H1 (cell line): ENCODE data around the gene UBR2. TPM values are rescaled to one million over a fixed set of nuclear protein-coding genes. Genes with fewer than 3 reads are reported as not detected.

Source experiments
- CTCF ChIA-PET: fragments of 300-600 bp; sonication (Branson Sonifier 250); formaldehyde crosslinking; loops from one replicate; lab custom pipeline; 2021; ENCODE audit not compliant: partially characterized antibody; lab: Charles Lee
- POLR2A ChIA-PET: fragments of 300-600 bp; sonication (Branson Sonifier 250); formaldehyde crosslinking; loops from one replicate; lab custom pipeline; 2021; ENCODE audit warnings: inconsistent platforms; ENCODE audit not compliant: partially characterized antibody; lab: Charles Lee
- DNase-seq, 2 experiments: peaks; one replicate each; pipeline versions ENCODE4 v3.0.0 to v3.0.0-alpha.2; 2010 to 2022; ENCODE audit warnings: low spot score in 2 of 2, low read depth in 1 of 2, mixed read lengths in 1 of 2
- FAIRE-seq: peaks from 2 replicates; lab custom pipeline; 2011; peaks lifted over from hg19 to GRCh38; lab: Jason Lieb, UNC
- H2AFZ ChIP-seq: 2 replicates; pipeline ENCODE4 v1.8.1; 2012; ENCODE audit warnings: low read length, inconsistent platforms
- H2AK5ac ChIP-seq: 2 replicates; pipeline ENCODE4 v1.6.1; 2013; ENCODE audit warnings: low read depth, low read length
- H2BK120ac ChIP-seq: replicated peaks from 2 replicates; pipeline ENCODE3; 2013; ENCODE audit warnings: low read depth, low read length, inconsistent platforms
- H2BK12ac ChIP-seq: 2 replicates; pipeline ENCODE4 v1.6.1; 2013; ENCODE audit warnings: low read depth, low read length
- H2BK15ac ChIP-seq: 2 replicates; pipeline ENCODE4 v1.6.1; 2013; ENCODE audit warnings: low read length
- H2BK20ac ChIP-seq: 2 replicates; pipeline ENCODE4 v1.6.1; 2013; ENCODE audit warnings: low read length
- H2BK5ac ChIP-seq: 2 replicates; pipeline ENCODE4 v1.6.1; 2013; ENCODE audit warnings: low read depth, low read length
- H3K14ac ChIP-seq: 2 replicates; pipeline ENCODE4 v1.6.1; 2013; ENCODE audit warnings: inconsistent platforms; ENCODE audit not compliant: insufficient read length
- H3K18ac ChIP-seq: 2 replicates; pipeline ENCODE4 v1.6.1; 2013; ENCODE audit warnings: low read length; ENCODE audit errors: extremely low read depth
- H3K23ac ChIP-seq: 2 replicates; pipeline ENCODE4 v1.6.1; 2013; ENCODE audit warnings: inconsistent platforms; ENCODE audit not compliant: insufficient read length
- H3K23me2 ChIP-seq: 2 replicates; pipeline ENCODE4 v1.6.1; 2013; ENCODE audit warnings: low read depth, low read length
- H3K27ac ChIP-seq: 2 replicates; pipeline ENCODE4 v1.6.1; 2011; ENCODE audit warnings: low read depth, low read length, inconsistent platforms
- H3K27me3 ChIP-seq, 4 experiments: replicated peaks in 1 of 4; 1 replicate in 1 of 4; 2 replicates in 3 of 4; pipeline versions ENCODE4 v1.6.1 to v1.8.1; 2011 to 2013; ENCODE audit warnings: low read length in 3 of 4, mild to moderate bottlenecking in 3 of 4, inconsistent platforms in 2 of 4, mixed read lengths in 2 of 4, moderate library complexity in 1 of 4; ENCODE audit not compliant: control insufficient read depth in 3 of 4, insufficient read depth in 3 of 4; ENCODE audit errors: extremely low read depth in 1 of 4
- H3K36me3 ChIP-seq, 4 experiments: 2 replicates each; pipeline versions ENCODE4 v1.6.1 to v1.8.1; 2011 to 2013; ENCODE audit warnings: mild to moderate bottlenecking in 4 of 4, low read length in 3 of 4, moderate library complexity in 2 of 4, control low read depth in 1 of 4, inconsistent platforms in 1 of 4; ENCODE audit not compliant: insufficient read depth in 4 of 4, control insufficient read depth in 2 of 4
- H3K4ac ChIP-seq: replicated peaks from 2 replicates; pipeline ENCODE3; 2013; ENCODE audit warnings: low read length, low read depth, mixed read lengths, inconsistent platforms; ENCODE audit not compliant: insufficient read length
- H3K4me1 ChIP-seq, 4 experiments: replicated peaks in 1 of 4; 1 replicate in 1 of 4; 2 replicates in 3 of 4; pipeline versions ENCODE4 v1.6.1 to v1.8.1; 2011 to 2013; ENCODE audit warnings: low read length in 3 of 4, inconsistent platforms in 2 of 4, mixed read lengths in 1 of 4; ENCODE audit not compliant: insufficient read depth in 4 of 4, control insufficient read depth in 3 of 4
- H3K4me2 ChIP-seq, 2 experiments: 2 replicates each; pipeline versions ENCODE4 v1.6.1 to v1.8.1; 2011 to 2013; ENCODE audit warnings: low read depth in 2 of 2, low read length in 2 of 2, control low read depth in 1 of 2, inconsistent platforms in 1 of 2, mild to moderate bottlenecking in 1 of 2; ENCODE audit not compliant: insufficient read depth in 1 of 2
- H3K4me3 ChIP-seq, 4 experiments: fragments of 200-600, 300-600 bp in 1 of 4; sonication (generic), shearing (Covaris generic), sonication (Bioruptor Twin) in 1 of 4; 2 replicates each; pipeline versions ENCODE4 v1.5.1 to v1.8.1; 2011 to 2016; ENCODE audit warnings: low read length in 4 of 4, low read depth in 3 of 4, control low read depth in 2 of 4, inconsistent platforms in 2 of 4, mild to moderate bottlenecking in 2 of 4, mixed read lengths in 1 of 4, moderate library complexity in 1 of 4; ENCODE audit not compliant: insufficient read depth in 2 of 4; ENCODE audit errors: extremely low read depth in 1 of 4
- H3K56ac ChIP-seq: replicated peaks from 2 replicates; pipeline ENCODE3; 2013; ENCODE audit warnings: low read depth, mild to moderate bottlenecking, mixed read lengths, low read length, inconsistent platforms; ENCODE audit not compliant: insufficient read length
- H3K79me1 ChIP-seq: 2 replicates; pipeline ENCODE4 v1.6.1; 2013; ENCODE audit warnings: low read depth, low read length, control low read depth
- H3K79me2 ChIP-seq, 2 experiments: 2 replicates each; pipeline versions ENCODE4 v1.6.1 to v1.8.1; 2012 to 2013; ENCODE audit warnings: low read length in 2 of 2, mild to moderate bottlenecking in 2 of 2, inconsistent platforms in 1 of 2; ENCODE audit not compliant: insufficient read depth in 2 of 2, control insufficient read depth in 1 of 2
- H3K9ac ChIP-seq, 4 experiments: replicated peaks in 1 of 4; 1 replicate in 1 of 4; 2 replicates in 3 of 4; pipeline versions ENCODE4 v1.6.1 to v1.8.1; 2011 to 2013; ENCODE audit warnings: low read depth in 3 of 4, low read length in 3 of 4, control low read depth in 2 of 4, mild to moderate bottlenecking in 2 of 4, moderate library complexity in 2 of 4, inconsistent platforms in 1 of 4; ENCODE audit errors: extremely low read depth in 1 of 4
- H3K9me3 ChIP-seq, 2 experiments: 2 replicates each; pipeline versions ENCODE4 v1.6.1 to v1.8.1; 2012 to 2013; ENCODE audit warnings: mild to moderate bottlenecking in 2 of 2, moderate library complexity in 2 of 2, control low read depth in 1 of 2, inconsistent platforms in 1 of 2, low read depth in 1 of 2, low read length in 1 of 2, mixed read lengths in 1 of 2; ENCODE audit not compliant: insufficient read depth in 2 of 2
- H4K20me1 ChIP-seq, 2 experiments: replicated peaks in 1 of 2; 2 replicates each; pipeline versions ENCODE3 to v1.8.1; 2011 to 2013; ENCODE audit warnings: inconsistent platforms in 2 of 2, low read length in 2 of 2, mild to moderate bottlenecking in 1 of 2; ENCODE audit not compliant: insufficient read depth in 2 of 2, control insufficient read depth in 1 of 2
- H4K5ac ChIP-seq: 2 replicates; pipeline ENCODE4 v1.6.1; 2013; ENCODE audit warnings: low read length, low read depth, mixed read lengths, inconsistent platforms; ENCODE audit not compliant: insufficient read length
- H4K8ac ChIP-seq: 2 replicates; pipeline ENCODE4 v1.8.0; 2013; ENCODE audit warnings: mild to moderate bottlenecking, moderate library complexity, low read length, inconsistent platforms; ENCODE audit not compliant: insufficient read depth; ENCODE audit errors: extremely low read depth
- H4K91ac ChIP-seq: replicated peaks from 2 replicates; pipeline ENCODE3; 2013; ENCODE audit warnings: low read length, mixed read lengths, inconsistent platforms; ENCODE audit not compliant: insufficient read length
- EP300 ChIP-seq, 2 experiments: IDR thresholded peaks; 1 replicate in 1 of 2; 2 replicates in 1 of 2; pipeline ENCODE4 v1.6.1; 2011 to 2012; ENCODE audit warnings: low read depth in 2 of 2, low read length in 2 of 2, mild to moderate bottlenecking in 2 of 2, borderline replicate concordance in 1 of 2, inconsistent platforms in 1 of 2, moderate library complexity in 1 of 2
- GTF2F1 ChIP-seq: IDR thresholded peaks from 2 replicates; pipeline ENCODE4 v1.6.1; 2012; ENCODE audit warnings: low read depth, low read length, improper control_type of control experiment, borderline replicate concordance
- WGBS, 2 experiments: shearing (Covaris generic) in 1 of 2; methylation state at CpG; one replicate each; pipeline versions ENCODE4 v1.1.6 to v1.1.7; 2013 to 2015; ENCODE audit warnings: low lambda C conversion rate in 2 of 2, mixed read lengths in 2 of 2, inconsistent platforms in 1 of 2, low coverage in 1 of 2, missing lambda C conversion rate in 1 of 2; ENCODE audit not compliant: insufficient replicate concordance in 2 of 2, insufficient coverage in 1 of 2, insufficient read length in 1 of 2; ENCODE audit errors: extremely low coverage in 1 of 2, missing lambda C conversion rate in 1 of 2; 5-methylcytosine and 5-hydroxymethylcytosine counted together
- polyA plus RNA-seq, 7 experiments: library from polyadenylated mRNA; depleted of rRNA in 3 of 7; stranded (reverse) in 5 of 7; unstranded in 2 of 7; fragments of >200 nt in 5 of 7; fragments of 200-250 nt in 2 of 7; gene quantifications; 1 replicate in 5 of 7; 2 replicates in 1 of 7; 4 replicates in 1 of 7; pipeline versions ENCODE4 v1.2.1 to v1.2.3, GENCODE V29; 2011 to 2013; ENCODE audit warnings: missing spikeins in 2 of 7, mixed read lengths in 2 of 7
- total RNA-seq: library from RNA; stranded (reverse); fragmentation: NEBNext Ultra II Directional; extraction: Animal tissue kit (Norgen Biotek cat#: 25700); gene quantifications from 2 replicates; pipeline ENCODE4 v1.2.1, GENCODE V29; 2021

UBR2 gene
- total and polyA plus RNA-seq, 2 of the 8 experiments (the other 6 are each of a cell fraction or from before 2014, with no cell fraction given) = 6.5 to 19.5 TPM

DNA sequence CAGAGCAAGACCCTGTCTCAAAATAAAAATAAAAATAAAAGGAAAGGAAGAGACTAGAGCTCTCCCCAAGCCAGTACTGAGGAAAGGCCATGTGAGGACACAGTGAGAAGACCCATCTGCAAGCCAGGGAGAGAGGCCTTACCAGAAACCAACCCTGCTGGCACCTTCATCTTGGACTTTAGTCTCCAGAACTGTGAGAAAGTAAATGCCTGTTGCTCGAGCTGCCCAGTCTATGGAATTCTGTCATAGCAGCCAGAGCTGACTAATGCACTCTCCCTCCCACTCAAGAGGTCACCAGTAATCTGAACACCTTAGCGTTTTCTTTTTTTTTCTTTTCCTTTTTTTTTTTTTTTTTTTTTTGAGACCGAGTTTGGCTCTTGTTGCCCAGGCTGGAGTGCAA is 165.9 kb downstream of the UBR2 start:
- FAIRE-seq = no peak

More for the DNA sequence above, 165.9 kb downstream of the UBR2 start:
- Histone ChIP-seq H2AFZ (no peak overlapping the region), H3K14ac (no peak overlapping the region), H2BK20ac (no peak overlapping the region), H3K79me1 (no peaks in the 10 kb centered on the region), H4K91ac (no peak overlapping the region), H3K4me3 (no peak overlapping the region), H4K20me1 (no peaks in the 10 kb centered on the region), H2BK12ac (no peak overlapping the region), H3K18ac (no peak overlapping the region), H3K23me2 (no peaks in the 10 kb centered on the region), H3K23ac (no peak overlapping the region), H4K8ac (no peak overlapping the region), H3K9me3 (no peaks in the 10 kb centered on the region), H3K4ac (no peak overlapping the region), H3K4me2 (no peak overlapping the region), H3K36me3 (no peaks in the 10 kb centered on the region), H2BK15ac (no peak overlapping the region), H3K4me1 (no peaks in the 10 kb centered on the region), H3K9ac (no peak overlapping the region), H2AK5ac (no peak overlapping the region), H3K27ac (no peak overlapping the region), H3K27me3 (no peaks in the 10 kb centered on the region), H3K79me2 (no peaks in the 10 kb centered on the region), H4K5ac (no peak overlapping the region), H2BK120ac (no peak overlapping the region), H2BK5ac (no peak overlapping the region), H3K56ac (no peak overlapping the region)
- TF ChIP-seq EP300 (IDR thresholded peaks at IDR 0.05; ENCODE audit: borderline replicate concordance in 1 of 2, low read depth in 2 of 2, low read length in 2 of 2) = no peak
- no peak for TF ChIP-seq GTF2F1
- WGBS, 2 experiments = 100% methylated on average over 1 of the region's 3 CpGs; no CpG with 5 or more reads in 1 of the 2 experiments
- DNase-seq = no peak
- ChIA-PET CTCF (interaction anchor here (0.6 to 7.5 kb wide), 10 partner anchors 27 to 633 kb away, joined by 3 to 87 read pairs (median 4); partner anchors contain the start of gene RPL7L1), POLR2A (interaction anchor here (1.0 kb wide), 1 partner anchor 61 kb away, joined by 3 read pairs; no protein-coding TSS in a partner anchor)
